Stimulated activated CD4-positive, alpha-beta T cell treated with anti-CD3 and anti-CD28 coated beads, Interleukin-15, amount 100 ng/mL, for 24 hours (primary cell): ENCODE results near the gene TEX28.
"Not testable (repeated sequence)": the region's sequence is repeated elsewhere in the genome, so short reads cannot be mapped to it uniquely, and the experiment has no call there.

Experiments used
- DNase-seq: peaks from one replicate; pipeline ENCODE4 v3.0.0-alpha.2; 2020

The TEX28 gene

GRCh38 chrX:154239982-154240503 is 54.9 kb downstream of the TEX28 start:
- not testable (repeated sequence) for DNase-seq

GRCh38 chrX:154238939-154239559 is 55.9 kb downstream of the TEX28 start:
- DNase-seq: not testable (repeated sequence)

- not testable (repeated sequence) for DNase-seq
These were observed 61.3 kb downstream of the TEX28 start for GRCh38 chrX:154233620-154234019.

- not testable (repeated sequence) for DNase-seq
These were observed 63.5 kb downstream of the TEX28 start for GRCh38 chrX:154231443-154231842.

- not testable (repeated sequence) for DNase-seq
These were observed 68.2 kb downstream of the TEX28 start for GRCh38 chrX:154226706-154227105.

- DNase-seq: not testable (repeated sequence)
These were observed 69.6 kb downstream of the TEX28 start for GRCh38 chrX:154225292-154225691.
